Measurements from ENCODE around the gene PCSK1N.

PCSK1N gene

GRCh38 chrX:48789366-48790220, 45.8 kb downstream of the PCSK1N start:
- no peak for DNase-seq (ENCODE audit: low read depth in 2 of 2)

GRCh38 chrX:48787505-48788443, 47.6 kb downstream of the PCSK1N start:
- no peak for DNase-seq (ENCODE audit: low read depth in 2 of 2)

DNA sequence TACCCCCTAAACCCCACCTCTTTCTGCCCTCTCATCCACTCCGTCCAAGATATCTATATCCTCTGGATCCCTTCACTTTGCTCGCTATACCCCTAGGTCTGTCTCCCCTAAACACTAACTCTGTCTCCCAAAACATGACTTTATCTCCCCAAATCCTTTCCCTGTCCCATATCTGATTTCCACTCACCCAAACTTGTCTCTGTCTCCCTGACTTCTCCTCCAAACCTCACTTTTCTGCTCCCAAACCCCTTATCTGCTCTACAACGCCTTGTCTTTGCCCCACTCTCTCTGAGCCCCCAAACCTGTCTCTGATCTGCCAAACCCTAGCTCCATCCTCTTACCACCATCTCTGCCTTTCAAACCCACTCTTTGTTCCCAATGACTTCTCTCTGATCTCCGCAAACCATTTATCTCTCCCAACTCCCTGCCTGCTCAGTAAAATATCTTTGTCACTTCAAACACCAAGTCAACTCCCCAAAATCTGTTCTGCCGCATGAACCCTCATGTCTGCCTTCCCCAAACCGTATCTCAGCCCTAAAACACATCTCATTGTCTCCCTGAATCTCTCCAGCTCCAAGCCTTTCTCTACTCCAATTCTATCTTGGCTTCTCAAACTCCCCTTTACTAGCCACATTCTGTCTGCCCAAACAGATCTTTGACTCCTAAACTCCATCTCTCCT, 48.4 kb downstream of the PCSK1N start:
- no peak for DNase-seq (ENCODE audit: low read depth in 2 of 2)

DNA sequence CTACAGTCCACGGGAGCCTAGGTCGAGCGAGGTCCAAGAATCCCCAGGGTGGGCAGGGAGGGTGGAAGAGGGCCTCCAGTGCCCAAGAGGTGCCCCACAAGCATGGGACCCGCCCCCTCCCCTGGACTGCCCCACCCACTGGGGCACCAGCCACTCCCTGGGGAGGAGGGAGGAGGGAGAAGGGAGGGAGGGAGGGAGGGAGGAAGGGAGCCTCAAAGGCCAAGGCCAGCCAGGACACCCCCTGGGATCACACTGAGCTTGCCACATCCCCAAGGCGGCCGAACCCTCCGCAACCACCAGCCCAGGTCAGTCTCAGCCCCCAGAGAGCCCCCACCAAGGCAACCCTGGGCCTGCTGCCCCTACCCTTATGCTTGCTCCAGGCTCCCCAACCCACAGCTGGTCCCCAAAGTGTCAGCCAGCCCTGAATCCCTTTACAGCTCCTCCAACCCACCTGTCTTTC, 49.0 kb downstream of the PCSK1N start, which contains the start of gene GATA1:
Gene GATA1, plus strand, starts transcription at position 250 of the 460 bp plus-strand sequence. CDS start 4,520 bp downstream, outside the sequence.
- no peak for DNase-seq (ENCODE audit: low read depth in 2 of 2)

GRCh38 chrX:48785540-48786214, 49.7 kb downstream of the PCSK1N start:
- DNase-seq (ENCODE audit: low read depth in 2 of 2): no peak

GRCh38 chrX:48785186-48785539, 50.2 kb downstream of the PCSK1N start:
- no peak for DNase-seq (ENCODE audit: low read depth in 2 of 2)

GRCh38 chrX:48784726-48785125, 50.7 kb downstream of the PCSK1N start:
- no peak for DNase-seq (ENCODE audit: low read depth in 2 of 2)

GRCh38 chrX:48782795-48783194, 52.6 kb downstream of the PCSK1N start:
- DNase-seq (ENCODE audit: low read depth in 2 of 2): no peak

GRCh38 chrX:48782216-48782615, 53.2 kb downstream of the PCSK1N start:
- DNase-seq (ENCODE audit: low read depth in 2 of 2): no peak

DNA sequence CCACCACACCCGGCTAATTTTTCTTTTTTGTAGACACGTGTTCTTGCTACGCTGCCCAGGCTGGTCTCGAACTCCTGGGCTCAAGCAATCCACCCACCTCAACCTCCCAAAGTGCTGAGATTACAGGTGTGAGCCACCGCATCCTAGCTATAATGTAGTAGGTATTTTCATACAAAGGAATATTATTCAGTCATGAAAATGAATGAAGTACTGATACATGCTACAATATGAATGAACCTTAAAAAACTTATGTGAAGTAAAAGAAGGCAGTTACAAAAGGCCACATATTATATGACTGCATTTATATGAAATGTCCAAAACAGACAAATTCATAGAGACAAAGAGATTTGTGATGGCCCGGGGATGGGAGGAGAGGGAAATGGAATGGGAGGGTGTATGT, 53.7 kb downstream of the PCSK1N start:
- no peak for DNase-seq (ENCODE audit: low read depth in 2 of 2)
